Measurements from ENCODE around the gene GGN.

GRCh38 chr19:38355728-38356725 is 31.8 kb downstream of the GGN start:
- no peak for TF ChIP-seq CTCF (optimal IDR thresholded peaks at IDR 0.05 in 1 of 3, IDR thresholded peaks at IDR 0.05 in 1 of 3, conservative IDR thresholded peaks at IDR 0.05 in 1 of 3; ENCODE audit: extremely low read depth in 1 of 3, insufficient read depth in 2 of 3, low read length in 3 of 3)
- no peak for TF ChIP-seq EZH2 (IDR thresholded peaks at IDR 0.05; ENCODE audit: low read length)
